Left lung (tissue), 10 donors: Measurements from ENCODE around the gene GALR1. TPM values are rescaled to one million over a fixed set of nuclear protein-coding genes. Genes with fewer than 3 reads are reported as not detected.

Experiments used
- ATAC-seq: fragments of 200-7000 bp; cut with Tn5 transposase; one replicate; pipeline ENCODE4 v1.9.1; 2020; ENCODE audit warnings: moderate library complexity
- DNase-seq, 4 donors: peaks; one replicate each; pipeline ENCODE4 v3.0.0-alpha.2; 2013 to 2020
- H3K27ac ChIP-seq, 2 donors: fragments of 200-600 bp; sonication (generic) in 1 of 2; one replicate each; pipeline versions ENCODE4 v1.5.0 to v1.8.0; 2020 to 2021
- H3K27me3 ChIP-seq, 2 donors: fragments of 200-600 bp; sonication (generic) in 1 of 2; one replicate each; pipeline versions ENCODE4 v1.5.0 to v1.8.0; 2020 to 2021
- H3K36me3 ChIP-seq, 2 donors: fragments of 200-600 bp; sonication (generic) in 1 of 2; one replicate each; pipeline versions ENCODE4 v1.5.0 to v1.8.0; 2020 to 2021
- H3K4me1 ChIP-seq, 2 donors: fragments of 200-600 bp; one replicate each; pipeline ENCODE4 v1.8.0; 2021
- H3K4me3 ChIP-seq, 2 donors: fragments of 200-600 bp; sonication (generic) in 1 of 2; one replicate each; pipeline versions ENCODE4 v1.5.0 to v1.8.0; 2020 to 2021; ENCODE audit warnings: mild to moderate bottlenecking in 1 of 2
- H3K9me3 ChIP-seq, 2 donors: fragments of 200-600 bp; sonication (generic) in 1 of 2; one replicate each; pipeline versions ENCODE4 v1.5.0 to v1.8.0; 2020 to 2021
- intact Hi-C, 2 donors: fragments of 100-400 bp; cut with DNase I; formaldehyde crosslinking; loops; one replicate each; pipeline versions ENCODE4 v1.11.2 to v1.14.2; 2022
- polyA plus RNA-seq, 6 donors: library from polyadenylated mRNA; unstranded; fragments of 120-200 nt; gene quantifications; one replicate each; pipeline ENCODE4 v1.2.1, GENCODE V29; 2013; ENCODE audit not compliant: insufficient read length in 6 of 6
- total RNA-seq, 2 donors: library from RNA; stranded (reverse); fragmentation: NEBNext Ultra II Directional; extraction: Animal tissue kit (Norgen Biotek cat#: 25700); gene quantifications; one replicate each; pipeline ENCODE4 v1.2.1, GENCODE V29; 2021
- TF ChIP-seq, protein P1 (sequence below), 2 donors: fragments of 200-600 bp; sonication (generic) in 1 of 2; IDR thresholded peaks; one replicate each; pipeline versions ENCODE4 v1.5.0 to v1.8.0; 2021; ENCODE audit warnings: antibody characterized with exemption in 2 of 2
- donor health status: DM: no; HTN: yes; CAD: no.
- donor health status: DM: no; HTN: no; CAD: no.

Gene GALR1
- total and polyA plus RNA-seq, 8 donors: 0.03 to 0.48 (median 0.07) TPM; not detected in 2

DNA sequence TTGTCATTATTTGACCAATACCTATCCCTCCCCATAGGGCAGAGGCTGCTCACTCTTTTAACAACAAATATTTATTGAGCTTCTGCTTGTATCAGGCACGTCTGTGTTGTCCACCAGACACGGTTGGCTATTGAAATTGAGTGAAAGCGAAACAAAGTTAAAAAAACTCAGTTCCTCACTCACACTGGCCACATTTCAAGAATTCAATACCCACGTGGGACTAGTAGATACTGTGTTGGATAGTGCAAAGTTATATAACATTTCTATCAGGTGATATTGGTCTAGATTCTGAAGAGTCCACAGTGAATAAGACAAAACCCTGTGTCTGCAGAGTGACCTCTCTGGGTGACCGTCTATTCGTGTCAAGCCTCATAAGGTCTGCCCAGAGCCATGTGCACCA lies 43.9 kb upstream of the GALR1 start:
- ATAC-seq (no peak), DNase-seq (no peak)
- intact Hi-C loops: no loop called here
- Histone ChIP-seq H3K4me3 (no peak overlapping the region), H3K36me3 (no peaks in the 10 kb centered on the region), H3K27ac (no peak overlapping the region), H3K4me1 (peaks cover 6 to 31% of the 10 kb centered on the region in 2 donors), H3K27me3 (no peaks in the 10 kb centered on the region), H3K9me3 (no peaks in the 10 kb centered on the region)
- TF ChIP-seq, protein P1, sequence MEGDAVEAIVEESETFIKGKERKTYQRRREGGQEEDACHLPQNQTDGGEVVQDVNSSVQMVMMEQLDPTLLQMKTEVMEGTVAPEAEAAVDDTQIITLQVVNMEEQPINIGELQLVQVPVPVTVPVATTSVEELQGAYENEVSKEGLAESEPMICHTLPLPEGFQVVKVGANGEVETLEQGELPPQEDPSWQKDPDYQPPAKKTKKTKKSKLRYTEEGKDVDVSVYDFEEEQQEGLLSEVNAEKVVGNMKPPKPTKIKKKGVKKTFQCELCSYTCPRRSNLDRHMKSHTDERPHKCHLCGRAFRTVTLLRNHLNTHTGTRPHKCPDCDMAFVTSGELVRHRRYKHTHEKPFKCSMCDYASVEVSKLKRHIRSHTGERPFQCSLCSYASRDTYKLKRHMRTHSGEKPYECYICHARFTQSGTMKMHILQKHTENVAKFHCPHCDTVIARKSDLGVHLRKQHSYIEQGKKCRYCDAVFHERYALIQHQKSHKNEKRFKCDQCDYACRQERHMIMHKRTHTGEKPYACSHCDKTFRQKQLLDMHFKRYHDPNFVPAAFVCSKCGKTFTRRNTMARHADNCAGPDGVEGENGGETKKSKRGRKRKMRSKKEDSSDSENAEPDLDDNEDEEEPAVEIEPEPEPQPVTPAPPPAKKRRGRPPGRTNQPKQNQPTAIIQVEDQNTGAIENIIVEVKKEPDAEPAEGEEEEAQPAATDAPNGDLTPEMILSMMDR (IDR thresholded peaks at IDR 0.05): no peak

DNA sequence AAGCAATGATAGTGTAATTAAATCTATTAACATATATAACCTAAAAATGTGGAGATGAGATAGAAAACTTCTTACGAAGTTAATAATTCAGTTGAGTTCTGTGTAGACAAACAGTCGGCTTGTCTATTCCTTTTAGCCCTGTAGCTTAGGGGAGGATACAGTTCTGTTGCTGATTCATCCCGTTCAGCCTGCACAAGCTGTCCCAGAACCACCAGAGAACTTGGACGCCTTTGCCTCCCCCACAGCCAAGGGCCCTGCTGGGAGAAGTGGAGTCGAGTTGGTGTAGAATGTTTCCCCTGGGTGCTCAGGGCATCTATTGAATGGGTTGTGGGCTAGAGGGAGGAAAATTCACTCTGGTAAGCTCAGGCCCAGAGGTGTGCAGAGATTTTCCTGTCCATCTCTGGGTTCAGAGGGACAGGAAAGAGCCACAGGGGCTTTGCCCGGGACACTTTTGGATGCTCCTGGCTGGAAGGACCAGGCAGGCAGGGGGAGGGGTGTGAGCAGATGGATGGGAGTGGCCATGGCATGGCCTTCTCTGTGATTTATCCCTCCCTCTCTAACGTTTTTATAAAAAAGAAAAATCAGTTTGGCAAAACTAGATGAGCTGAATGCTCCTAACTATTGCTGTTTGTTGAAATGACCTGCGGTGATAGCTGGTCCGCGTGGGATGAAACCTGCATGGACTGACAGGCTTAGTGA lies 42.8 kb upstream of the GALR1 start:
- peak; percentile 51 for ATAC-seq
- TF ChIP-seq, protein P1 (IDR thresholded peaks at IDR 0.05): no peak
- DNase-seq: no peak
- peak overlapping the region in 1 of 2 donors; percentile 23 for H3K27ac ChIP-seq
- no peaks in the 10 kb centered on the region for H3K27me3 ChIP-seq
- no peaks in the 10 kb centered on the region for H3K36me3 ChIP-seq
- H3K4me1 ChIP-seq: peaks cover 6 to 40% of the 10 kb centered on the region in 2 donors
- intact Hi-C loops: no loop called here
- no peak overlapping the region for H3K4me3 ChIP-seq
- H3K9me3 ChIP-seq: no peaks in the 10 kb centered on the region

DNA sequence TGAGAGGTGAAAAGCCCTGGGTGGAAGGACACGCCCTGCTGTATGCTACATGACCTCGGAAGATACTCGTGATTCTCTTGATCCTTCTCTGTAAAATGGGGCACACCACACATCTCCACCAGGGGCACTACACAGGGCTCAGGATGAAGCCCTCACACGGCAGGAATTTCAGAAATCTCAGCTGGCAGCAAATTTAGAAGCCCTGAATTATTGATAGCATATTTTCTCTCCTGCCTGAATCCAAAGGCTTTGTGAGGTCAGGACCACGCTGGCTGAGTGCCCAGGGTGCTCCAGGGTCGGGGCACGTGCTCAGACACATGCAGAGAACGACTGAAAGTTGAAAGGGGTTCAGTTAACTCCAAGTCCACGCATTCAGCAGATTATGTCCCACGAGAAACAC lies 42.1 kb upstream of the GALR1 start:
- H3K36me3 ChIP-seq: no peaks in the 10 kb centered on the region
- ATAC-seq (peak; percentile 81), DNase-seq (peak in 3 of 4 donors; percentile 10 to 49 (median 37))
- peak overlapping the region in 1 of 2 donors; percentile 23 for H3K27ac ChIP-seq
- H3K4me1 ChIP-seq: peaks cover 6 to 42% of the 10 kb centered on the region in 2 donors
- no peaks in the 10 kb centered on the region for H3K9me3 ChIP-seq
- intact Hi-C loops: no loop called here
- TF ChIP-seq, protein P1 (IDR thresholded peaks at IDR 0.05): peak; percentile 42 to 51
- H3K27me3 ChIP-seq: no peaks in the 10 kb centered on the region
- no peak overlapping the region for H3K4me3 ChIP-seq

DNA sequence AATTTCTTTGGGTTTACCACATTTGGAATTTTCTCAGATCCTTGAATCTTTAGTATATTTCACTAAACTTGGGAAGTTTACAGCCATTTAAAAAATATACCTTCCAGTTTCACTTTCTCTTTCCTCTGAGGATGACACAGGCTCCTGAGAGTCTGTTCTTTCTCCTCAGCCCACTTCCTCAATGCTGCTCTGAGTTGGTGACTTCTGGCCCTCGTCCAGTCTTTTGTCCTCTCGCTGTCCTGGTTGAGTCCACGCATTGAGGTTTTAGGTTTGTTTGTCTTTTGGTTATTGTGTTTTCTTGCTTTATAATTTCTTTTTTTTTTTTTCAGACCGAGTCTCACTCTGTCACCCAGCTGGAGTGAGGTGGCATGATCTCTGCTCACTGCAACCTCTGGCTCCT lies 40.7 kb upstream of the GALR1 start:
- peak; percentile 35 for ATAC-seq
- Histone ChIP-seq H3K4me3 (peak overlapping the region in 1 of 2 donors; percentile 32), H3K27ac (peak overlapping the region; percentile 72 to 84), H3K36me3 (no peaks in the 10 kb centered on the region), H3K9me3 (no peaks in the 10 kb centered on the region), H3K27me3 (no peaks in the 10 kb centered on the region), H3K4me1 (peaks cover 6 to 42% of the 10 kb centered on the region in 2 donors)
- peak in 1 of 4 donors; percentile 53 for DNase-seq
- intact Hi-C loops: no loop called here
- TF ChIP-seq, protein P1 (IDR thresholded peaks at IDR 0.05): no peak

DNA sequence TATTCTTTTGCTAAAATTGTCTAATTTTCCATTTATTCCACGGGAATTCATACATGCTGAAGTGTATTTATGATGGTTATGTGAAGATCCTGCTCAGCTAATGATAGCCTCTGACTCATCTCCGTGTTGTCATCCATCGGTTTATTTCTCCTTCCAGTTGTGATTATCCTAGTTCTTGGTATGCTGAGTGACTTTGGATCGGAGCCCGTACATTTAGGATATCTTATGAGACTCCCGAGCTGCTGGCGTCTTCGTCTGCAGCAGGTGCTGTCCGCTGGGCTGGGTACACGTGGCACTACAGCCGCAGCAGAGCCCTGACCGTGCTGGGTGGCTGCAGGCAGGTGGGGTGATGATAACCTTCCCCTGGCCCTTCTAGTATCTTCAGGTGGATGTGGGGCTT lies 40.1 kb upstream of the GALR1 start:
- TF ChIP-seq, protein P1 (IDR thresholded peaks at IDR 0.05): no peak
- Histone ChIP-seq H3K4me3 (no peak overlapping the region), H3K4me1 (peaks cover 6 to 42% of the 10 kb centered on the region in 2 donors), H3K9me3 (no peaks in the 10 kb centered on the region), H3K27me3 (no peaks in the 10 kb centered on the region), H3K36me3 (no peaks in the 10 kb centered on the region), H3K27ac (peak overlapping the region in 1 of 2 donors; percentile 84)
- intact Hi-C loops: no loop called here
- DNase-seq: no peak
- no peak for ATAC-seq
